Measurements from ENCODE around the gene COL3A1.

DNA sequence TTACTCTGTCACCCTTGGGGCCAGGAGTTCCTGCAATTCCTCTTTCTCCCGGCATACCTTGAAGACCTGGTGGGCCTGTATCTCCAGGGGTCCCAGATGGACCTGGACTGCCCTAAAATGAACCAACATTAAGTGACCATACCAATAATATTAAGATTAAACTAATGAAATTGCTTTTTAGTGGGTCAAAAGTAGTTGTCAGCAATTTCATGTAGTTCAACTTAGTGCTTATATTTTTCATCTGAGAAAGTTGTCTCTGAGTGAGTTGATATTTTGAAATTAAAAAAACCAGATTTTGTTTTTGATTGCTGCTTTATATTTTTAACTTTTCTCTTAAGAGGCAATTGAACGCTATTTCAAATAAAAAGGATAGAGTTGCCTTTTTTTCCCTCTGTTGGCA is 83.1 kb downstream of the COL3A1 start:
- TF ChIP-seq JUN (IDR thresholded peaks at IDR 0.05; ENCODE audit: low read depth, low read length) (no peak), JUND (IDR thresholded peaks at IDR 0.05; ENCODE audit: low read length) (no peak), NANOG (IDR thresholded peaks at IDR 0.05; ENCODE audit: insufficient read depth, low read depth, low read length, poor library complexity, severe bottlenecking) (no peak), POLR2AphosphoS5 (IDR thresholded peaks at IDR 0.05; ENCODE audit: low read depth, low read length) (no peak), KDM1A (IDR thresholded peaks at IDR 0.05; ENCODE audit: borderline replicate concordance, low read length) (no peak), TAF7 (optimal IDR thresholded peaks at IDR 0.05; ENCODE audit: borderline replicate concordance, low read depth, low read length) (no peak), EZH2 (IDR thresholded peaks at IDR 0.05; ENCODE audit: low read depth, low read length, severe bottlenecking) (no peak), KDM5A (IDR thresholded peaks at IDR 0.05; ENCODE audit: low read length) (no peak)
- TF ChIP-seq, protein P1, sequence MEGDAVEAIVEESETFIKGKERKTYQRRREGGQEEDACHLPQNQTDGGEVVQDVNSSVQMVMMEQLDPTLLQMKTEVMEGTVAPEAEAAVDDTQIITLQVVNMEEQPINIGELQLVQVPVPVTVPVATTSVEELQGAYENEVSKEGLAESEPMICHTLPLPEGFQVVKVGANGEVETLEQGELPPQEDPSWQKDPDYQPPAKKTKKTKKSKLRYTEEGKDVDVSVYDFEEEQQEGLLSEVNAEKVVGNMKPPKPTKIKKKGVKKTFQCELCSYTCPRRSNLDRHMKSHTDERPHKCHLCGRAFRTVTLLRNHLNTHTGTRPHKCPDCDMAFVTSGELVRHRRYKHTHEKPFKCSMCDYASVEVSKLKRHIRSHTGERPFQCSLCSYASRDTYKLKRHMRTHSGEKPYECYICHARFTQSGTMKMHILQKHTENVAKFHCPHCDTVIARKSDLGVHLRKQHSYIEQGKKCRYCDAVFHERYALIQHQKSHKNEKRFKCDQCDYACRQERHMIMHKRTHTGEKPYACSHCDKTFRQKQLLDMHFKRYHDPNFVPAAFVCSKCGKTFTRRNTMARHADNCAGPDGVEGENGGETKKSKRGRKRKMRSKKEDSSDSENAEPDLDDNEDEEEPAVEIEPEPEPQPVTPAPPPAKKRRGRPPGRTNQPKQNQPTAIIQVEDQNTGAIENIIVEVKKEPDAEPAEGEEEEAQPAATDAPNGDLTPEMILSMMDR (IDR thresholded peaks at IDR 0.05; ENCODE audit: control extremely low read depth in 1 of 3, insufficient read depth in 1 of 3, low read depth in 1 of 3, low read length in 3 of 3): no peak

Measured in H1 (cell line).